DMS 273 treated with DMSO at 0.1 percent for 48 hours (cell line): ENCODE measurements around the gene CARS2.
"Not testable (repeated sequence)": the region's sequence is repeated elsewhere in the genome, so short reads cannot be mapped to it uniquely, and the experiment has no call there.

Source experiments
- DNase-seq: peaks from one replicate; lab custom pipeline; 2025; lab: John Stamatoyannopoulos, UW

Gene CARS2

DNA sequence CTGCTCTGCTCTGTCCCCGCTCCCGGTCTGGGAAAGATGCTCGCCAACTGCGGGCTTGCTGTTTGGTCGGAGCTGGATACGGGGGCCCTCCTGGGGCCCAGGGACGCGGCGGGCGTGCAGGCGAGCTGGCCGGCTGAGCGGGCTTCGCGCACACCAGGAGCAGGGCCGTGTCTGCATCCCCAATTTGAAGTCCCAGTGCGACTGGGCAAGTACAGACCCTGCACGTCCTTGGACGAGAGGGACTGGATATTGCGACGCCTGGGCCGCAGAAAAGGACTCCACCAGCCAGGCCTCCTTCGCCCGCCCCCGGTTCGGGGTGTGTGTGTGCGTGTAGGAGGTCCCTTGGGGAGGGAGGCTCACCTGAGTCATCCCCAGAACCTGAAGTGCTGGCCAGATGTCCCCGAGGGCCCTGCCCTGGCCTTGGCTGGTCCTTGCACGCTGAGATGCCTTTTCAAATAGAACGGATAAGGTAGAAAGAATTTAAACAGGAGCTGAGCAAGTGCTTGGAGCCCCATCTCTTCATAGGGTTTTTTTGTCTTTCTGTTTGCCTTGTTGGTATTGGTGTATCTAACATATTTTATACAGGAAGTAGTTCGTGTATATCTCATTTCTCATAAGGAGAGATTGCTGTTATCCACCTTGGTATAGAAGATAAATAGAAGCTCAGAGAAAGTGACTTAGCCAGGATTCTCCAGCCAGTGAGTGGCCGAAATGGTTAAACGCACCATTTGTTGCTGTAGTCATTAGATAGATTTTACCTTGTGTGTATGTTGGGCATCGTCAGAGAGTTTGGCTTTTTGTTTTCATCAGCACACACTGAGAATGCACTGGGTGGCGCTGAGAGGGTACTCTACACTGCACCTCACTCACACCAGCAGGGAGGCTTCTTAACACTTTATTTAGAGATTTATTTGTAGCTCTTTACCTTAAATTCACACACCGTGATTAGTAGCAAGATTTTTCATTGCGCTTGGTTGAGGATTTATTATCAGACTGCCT, 89.5 kb downstream of the CARS2 start:
- no peak for DNase-seq

DNA sequence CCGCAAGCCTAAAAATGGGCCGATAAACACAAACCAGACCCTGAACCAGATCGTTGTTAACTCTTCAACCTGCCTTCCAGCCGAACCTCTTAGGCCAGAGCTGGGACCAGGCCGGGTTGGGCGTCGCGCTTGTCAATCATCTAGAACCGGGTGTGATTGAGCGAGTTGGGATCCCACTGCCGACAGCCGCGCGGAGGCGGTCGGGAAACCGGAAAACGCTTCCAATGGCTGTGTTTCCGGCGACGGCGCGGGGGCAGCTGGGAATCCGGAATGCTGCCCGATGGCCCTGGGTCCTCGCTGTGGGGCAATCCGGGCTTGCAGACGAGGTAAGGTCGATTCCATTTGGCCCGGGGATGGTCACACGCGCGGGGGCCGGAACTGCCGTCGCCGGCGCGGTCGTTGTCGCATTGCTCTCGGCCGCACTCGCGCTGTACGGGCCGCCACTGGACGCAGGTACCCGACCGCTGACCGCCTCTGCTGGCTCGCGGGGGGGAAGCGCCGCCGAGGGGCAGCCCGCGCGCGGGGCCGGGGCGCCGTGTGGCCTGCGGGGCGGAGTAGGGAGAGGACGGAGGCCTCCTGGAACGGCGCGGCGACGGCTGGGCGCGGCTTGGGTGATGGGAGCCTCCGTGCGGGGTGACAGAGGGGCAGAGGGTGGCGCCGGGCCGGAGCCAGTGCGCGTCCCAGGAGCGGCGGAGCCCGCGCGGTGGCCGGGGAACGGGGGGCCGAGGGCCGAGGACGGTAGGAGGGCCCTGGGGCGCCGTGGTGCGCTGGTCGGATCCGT, 90.4 kb downstream of the CARS2 start, which contains the start of gene NAXD:
TSS of gene NAXD (plus strand) at position 224 of the 781 bp plus-strand sequence. CDS start at position 281, 57 bp downstream.
- DNase-seq: peak; percentile 80

DNA sequence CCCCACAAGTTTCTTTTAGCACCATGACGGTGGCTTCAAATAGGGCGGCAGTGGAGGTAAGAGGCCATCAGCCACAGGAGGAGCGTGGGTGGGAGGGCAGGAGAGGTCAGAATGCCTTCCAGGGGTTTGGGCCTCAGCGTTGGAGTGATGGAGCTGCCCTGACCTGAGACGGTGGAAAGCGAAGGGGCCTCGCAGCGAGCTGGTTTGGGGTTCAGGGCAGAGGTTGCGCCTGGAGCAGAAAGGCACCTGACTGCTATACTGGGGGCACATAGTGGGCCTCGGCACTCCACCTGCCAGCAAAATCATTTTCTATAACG, 91.0 kb downstream of the CARS2 start:
- DNase-seq: no peak

DNA sequence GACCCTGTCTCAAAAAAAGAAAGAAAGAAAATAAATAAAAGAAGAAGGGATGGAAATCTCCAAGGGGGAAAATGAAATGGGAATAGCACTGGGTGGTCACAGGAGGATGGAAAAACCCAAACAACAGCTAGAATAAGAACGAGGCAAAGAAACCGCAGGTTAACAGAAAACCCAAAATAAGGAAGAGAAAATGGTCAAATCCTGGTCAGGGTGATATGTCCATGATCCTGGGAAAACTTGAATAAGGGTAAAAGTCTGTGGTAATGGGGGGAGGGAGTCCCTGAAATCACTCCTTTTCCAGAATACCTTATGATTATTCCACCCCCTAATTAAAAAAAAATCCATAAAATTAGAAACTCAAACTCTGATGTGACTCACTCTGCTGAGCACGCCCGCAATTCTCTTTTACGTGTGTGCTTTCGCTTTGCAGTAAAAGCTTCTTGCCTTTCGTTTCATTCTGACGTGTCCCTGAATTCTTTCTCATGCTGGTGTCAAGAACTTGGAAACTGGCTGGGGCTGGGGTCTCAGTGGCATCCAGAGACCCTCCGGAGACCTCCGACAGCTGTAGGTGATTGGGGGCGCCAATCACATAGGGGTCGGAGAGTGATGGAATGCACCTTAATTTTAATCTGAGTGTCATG, 94.8 kb downstream of the CARS2 start:
- DNase-seq: no peak

DNA sequence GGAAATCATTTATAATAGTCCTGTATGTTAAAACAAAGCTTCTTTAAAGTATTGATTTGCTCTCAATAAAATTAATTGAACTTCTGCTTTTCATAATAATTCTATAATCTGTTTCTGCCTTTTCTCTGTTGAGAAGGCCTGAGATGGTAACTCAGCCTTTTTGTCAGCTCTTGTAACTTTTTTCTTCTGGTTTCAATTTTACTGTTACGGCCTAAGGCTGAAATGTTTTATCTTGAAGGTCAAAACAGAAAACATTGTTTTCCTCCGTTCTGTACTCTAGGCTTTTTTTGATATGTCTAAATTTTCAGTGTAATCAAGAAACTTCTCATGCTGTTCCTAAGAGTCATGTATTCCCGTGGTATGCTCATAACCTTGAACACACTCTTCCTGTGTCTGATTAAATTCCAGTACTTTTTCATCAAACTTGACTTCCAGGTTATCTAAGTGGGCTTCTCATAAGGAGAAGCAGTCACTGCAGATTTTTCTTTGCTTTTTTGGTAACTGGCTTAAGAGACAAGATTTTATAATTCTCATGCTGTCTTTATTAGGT, 98.2 kb downstream of the CARS2 start:
- DNase-seq: no peak

DNA sequence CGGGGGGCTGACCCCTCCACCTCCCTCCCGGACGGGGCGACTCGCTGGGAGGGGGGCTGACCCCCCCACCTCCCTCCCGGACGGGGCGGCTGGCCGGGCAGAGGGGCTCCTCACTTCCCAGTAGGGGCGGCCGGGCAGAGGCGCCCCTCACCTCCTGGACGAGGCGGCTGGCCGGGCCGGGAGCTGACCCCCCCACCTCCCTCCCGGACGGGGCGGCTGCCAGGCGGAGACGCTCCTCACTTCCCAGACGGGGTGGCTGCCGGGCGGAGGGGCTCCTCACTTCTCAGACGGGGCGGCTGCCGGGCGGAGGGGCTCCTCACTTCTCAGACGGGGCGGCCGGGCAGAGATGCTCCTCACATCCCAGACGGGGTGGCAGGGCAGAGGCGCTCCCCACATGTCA, 99.6 kb downstream of the CARS2 start:
- DNase-seq: not testable (repeated sequence)

DNA sequence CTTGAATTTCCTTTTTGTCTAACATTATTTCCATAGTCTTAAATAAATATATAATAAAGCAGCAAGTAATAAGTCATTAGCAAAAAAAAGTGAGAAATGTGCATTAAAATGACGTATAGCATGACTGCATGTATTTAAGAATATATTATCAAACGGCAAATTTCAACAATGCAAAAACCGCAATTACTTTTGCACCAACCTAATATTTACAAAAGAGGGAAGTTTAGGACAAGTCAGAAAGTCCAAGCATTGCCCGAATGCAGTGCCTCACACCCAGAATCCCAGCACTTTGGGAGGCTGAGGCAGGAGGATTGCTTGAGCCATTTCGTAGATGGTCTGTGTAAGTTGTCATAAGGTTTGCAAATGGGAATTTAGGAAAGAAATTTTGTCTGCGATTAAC, 100.8 kb downstream of the CARS2 start:
- no peak for DNase-seq

DNA sequence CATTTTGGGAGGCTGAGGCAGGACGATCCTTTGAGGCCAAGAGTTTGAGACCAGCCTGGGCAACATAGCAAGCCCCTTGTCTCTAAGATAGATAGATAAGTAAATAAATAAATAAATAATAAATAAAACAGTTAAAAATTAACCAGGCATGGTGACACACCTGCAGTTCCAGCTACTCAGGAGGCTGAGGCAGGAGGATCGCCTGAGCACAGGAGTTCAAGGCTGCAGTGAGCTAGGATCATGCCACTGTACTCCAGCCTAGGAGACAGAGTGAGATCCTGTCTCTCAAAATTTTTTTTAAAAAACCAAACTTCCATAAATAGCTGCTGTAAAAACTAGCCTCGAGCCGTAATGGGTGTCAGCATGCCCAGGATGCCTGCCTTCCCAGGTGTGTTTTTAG, 104.9 kb downstream of the CARS2 start:
- no peak for DNase-seq

DNA sequence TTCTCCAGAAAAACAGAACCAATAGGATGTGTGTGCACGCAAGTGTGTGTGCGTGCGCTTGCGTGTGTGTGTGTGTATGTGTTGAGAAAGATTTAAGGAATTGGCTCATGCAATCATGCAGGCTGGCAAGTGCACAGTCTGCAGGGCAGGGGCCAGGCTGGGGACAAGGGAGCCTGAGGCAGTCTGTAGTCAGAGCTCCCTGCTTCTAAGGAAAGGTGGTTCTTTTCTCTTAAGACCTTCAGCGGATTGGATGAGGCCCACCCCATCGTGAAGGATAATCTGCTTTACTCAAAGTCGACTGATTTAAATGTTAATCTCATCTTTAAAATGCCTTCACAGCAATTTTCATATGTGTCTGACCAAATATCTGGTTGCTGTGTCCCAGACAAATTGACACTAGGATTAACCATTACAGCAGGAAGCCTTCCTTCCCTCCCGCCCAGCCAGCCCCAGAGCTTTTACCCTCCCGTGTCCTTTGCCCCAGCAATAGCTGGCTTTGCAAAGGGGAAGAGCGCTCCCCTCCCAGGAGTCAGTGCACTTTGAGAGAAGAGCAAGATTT, 105.6 kb downstream of the CARS2 start:
- DNase-seq: no peak

DNA sequence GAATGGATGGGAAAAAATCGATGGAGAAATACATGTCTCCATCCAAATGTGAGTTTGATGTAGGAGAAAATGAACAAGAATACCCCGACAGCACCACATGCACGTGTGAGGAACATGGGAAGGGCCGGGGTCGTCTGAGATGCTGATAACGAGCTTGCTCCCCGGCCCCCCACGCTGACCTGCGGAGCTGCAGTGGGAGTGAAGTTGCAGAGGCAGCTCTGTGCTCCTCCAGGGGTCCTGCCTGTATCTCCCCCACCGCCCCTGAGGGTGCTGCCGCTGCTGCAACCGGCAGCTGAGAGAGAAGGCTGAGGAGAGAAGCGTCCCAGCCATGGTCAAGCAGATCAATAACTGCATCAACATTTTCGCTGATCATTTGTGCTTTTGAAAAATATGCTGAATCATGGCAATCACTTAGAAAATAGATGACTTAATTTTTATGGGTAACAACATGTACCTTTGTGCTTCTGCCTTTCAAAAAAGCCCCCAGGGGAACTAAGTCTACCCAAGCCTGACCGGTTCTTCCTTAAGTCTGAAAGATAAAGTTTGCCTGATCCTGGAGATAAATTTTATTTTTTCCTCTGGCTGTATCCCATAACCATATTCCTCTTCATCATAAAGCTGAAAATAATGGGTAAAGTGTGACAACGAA, 108.8 kb downstream of the CARS2 start:
- DNase-seq: no peak

DNA sequence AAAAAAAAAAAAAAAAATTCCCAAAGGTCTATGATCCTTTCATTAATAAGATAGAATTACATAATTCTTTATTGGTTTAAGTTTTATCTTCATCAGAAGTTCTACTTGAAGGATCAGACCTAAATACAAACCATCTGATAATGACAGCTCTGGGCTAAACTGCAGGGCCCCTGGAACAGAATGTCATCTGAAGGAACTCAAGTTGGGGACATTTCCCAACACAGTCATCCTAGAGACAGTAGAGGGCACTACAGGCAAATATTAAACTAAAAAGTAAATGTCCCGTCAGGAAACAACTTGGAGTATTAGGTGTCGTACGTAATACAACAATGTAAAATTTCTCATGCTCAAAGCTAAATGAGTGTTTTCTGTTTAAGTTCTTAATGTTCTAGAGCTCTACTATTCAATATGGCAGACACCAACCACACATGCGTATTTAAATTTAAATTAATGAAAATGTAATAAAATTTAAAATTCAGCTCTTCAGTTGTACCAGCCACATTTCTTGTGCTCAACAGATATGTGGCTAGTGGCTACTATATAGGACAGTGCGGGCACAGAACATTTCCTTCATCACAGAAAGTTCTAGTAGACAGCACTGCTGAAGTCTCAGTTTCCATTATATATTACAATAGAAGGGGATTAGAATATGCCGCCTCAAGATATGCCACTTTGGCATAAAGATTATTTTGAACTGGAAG, 112.3 kb downstream of the CARS2 start:
- no peak for DNase-seq

DNA sequence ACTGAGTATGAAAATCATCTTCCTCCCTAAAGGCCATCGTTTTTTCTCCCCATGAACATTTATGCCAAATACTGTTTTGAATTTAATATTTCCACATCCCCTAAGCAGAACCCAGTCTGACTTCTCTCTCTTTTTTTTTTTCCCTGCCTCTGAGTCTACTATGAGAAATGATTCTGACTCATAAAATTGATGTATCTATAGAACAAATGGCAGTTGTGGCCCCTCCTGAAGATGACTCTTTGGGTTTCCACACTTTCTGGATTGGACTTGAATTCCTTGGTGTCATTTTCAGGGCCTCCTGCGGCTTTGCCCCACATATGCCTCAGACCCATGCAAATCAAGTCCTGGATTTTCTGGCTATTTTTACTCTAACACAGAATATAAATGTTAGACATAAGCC, 113.3 kb downstream of the CARS2 start:
- DNase-seq: no peak
